ENCODE measurements around the gene HDAC5. TPM values are rescaled to one million over a fixed set of nuclear protein-coding genes. Genes with fewer than 3 reads are reported as not detected.

Gene HDAC5
- total RNA-seq, 1 experiment from 2014 or later: 22.4 TPM

DNA sequence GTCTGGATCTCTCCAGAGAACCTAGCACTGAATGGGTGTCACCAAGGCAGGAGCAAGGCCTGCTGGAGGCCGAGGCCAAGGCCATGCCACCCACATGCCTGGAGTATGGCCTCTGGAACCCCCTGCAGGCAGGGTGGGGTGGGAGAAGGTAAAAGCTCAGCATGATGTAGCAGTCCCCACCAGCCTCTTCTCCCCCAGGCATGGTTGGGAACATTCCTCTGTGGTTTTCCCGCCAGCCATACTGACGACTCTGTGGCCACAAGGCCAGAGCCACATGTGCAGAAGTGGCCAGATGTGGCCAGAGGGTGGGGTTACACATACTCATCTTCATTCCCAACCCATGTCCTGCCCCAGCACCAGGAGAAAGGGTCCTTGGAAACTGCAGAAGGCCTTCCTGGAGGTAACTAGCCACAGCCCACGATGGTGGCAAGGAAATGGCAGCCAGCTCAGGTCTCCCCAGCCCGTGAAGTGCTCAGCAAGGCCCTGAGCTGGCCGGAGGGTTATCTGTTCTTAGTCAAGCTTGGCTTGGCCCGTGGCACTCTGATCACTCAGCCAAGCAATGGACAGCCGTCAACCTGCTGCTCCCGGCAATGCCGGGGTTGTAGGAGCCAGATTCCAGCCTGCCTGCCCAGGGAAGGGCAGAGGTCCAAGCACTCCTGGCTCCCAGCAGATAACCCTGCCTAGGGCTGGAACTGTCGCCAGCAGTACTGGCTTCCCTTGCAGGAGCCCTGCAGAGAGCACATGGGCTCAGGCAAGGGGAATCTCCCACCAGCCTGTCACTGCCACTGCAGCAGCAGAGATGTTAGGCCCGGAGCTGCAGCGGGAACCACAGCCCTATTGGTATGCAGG is 26.1 kb downstream of the HDAC5 start:
- intact Hi-C loops (cut with micrococcal nuclease; ENCODE audit: unreplicated experiment): no loop called here
- no peak overlapping the region for H3K4me3 Mint-ChIP-seq (ENCODE audit: low read depth, unreplicated experiment)

DNA sequence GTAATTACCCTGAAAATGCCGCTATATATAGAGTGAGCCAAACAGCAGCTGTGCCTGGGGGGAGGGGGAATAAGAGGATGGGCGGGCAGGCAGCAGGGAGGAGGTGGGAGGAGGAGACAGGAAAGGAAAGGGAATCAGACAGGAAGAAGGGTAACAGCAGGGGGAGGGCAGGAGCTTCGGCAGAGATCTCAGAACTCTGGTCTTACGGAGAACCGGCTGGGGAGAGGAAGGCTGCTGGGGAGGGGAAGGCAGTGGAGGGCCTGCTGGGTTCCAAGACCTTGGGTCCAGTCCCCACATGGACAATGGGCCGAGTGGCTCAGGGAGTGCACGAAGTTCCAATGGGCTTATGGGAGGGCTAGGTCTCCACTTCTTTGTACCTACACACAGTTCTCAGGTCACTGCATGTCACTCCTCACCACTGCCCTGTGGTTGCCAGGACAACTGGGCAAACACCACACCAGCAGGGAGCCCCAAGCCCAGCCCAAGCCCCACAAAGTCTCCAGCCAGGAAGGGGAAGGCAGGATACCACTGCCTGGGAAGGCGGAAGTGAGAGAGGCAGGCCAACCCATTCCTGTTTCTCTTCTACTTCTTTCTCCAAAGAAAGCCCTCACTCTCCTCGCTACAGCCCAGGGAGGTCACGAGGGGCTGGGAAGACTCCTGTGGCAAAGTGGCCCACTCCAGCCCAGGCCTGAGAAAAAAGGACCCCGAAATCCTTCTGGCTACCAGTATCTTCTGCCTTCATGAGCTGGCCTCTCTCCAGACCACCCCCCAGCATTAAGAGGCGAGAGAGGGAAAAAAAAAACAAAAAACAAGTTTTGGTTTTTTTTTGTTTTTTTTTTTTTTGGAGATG is 27.6 kb downstream of the HDAC5 start:
- no TSS peak for BruUV-seq (replicated peaks)
- Mint-ChIP-seq H3K36me3 (ENCODE audit: insufficient read depth, unreplicated experiment) (peaks cover 10% of the 10 kb centered on the region), H3K4me3 (ENCODE audit: low read depth, unreplicated experiment) (no peak overlapping the region), H3K4me1 (ENCODE audit: low read depth, unreplicated experiment) (peaks cover 9% of the 10 kb centered on the region), H3K27ac (ENCODE audit: unreplicated experiment) (peak overlapping the region; percentile 51), H3K9me3 (ENCODE audit: low read depth, unreplicated experiment) (no peaks in the 10 kb centered on the region), H3K27me3 (ENCODE audit: unreplicated experiment) (no peaks in the 10 kb centered on the region)
- CTCF ChIA-PET: interaction anchor here (0.6 to 0.8 kb wide), 2 partner anchors 73 to 237 kb away, joined by 3 to 6 read pairs; no protein-coding TSS in a partner anchor
- TF ChIP-seq, protein P1, sequence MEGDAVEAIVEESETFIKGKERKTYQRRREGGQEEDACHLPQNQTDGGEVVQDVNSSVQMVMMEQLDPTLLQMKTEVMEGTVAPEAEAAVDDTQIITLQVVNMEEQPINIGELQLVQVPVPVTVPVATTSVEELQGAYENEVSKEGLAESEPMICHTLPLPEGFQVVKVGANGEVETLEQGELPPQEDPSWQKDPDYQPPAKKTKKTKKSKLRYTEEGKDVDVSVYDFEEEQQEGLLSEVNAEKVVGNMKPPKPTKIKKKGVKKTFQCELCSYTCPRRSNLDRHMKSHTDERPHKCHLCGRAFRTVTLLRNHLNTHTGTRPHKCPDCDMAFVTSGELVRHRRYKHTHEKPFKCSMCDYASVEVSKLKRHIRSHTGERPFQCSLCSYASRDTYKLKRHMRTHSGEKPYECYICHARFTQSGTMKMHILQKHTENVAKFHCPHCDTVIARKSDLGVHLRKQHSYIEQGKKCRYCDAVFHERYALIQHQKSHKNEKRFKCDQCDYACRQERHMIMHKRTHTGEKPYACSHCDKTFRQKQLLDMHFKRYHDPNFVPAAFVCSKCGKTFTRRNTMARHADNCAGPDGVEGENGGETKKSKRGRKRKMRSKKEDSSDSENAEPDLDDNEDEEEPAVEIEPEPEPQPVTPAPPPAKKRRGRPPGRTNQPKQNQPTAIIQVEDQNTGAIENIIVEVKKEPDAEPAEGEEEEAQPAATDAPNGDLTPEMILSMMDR (IDR thresholded peaks at IDR 0.05; ENCODE audit: unreplicated experiment): no peak
- peak; percentile 71 for DNase-seq
- intact Hi-C loops (cut with micrococcal nuclease; ENCODE audit: unreplicated experiment): no loop called here

More for the DNA sequence above, 26.1 kb downstream of the HDAC5 start:
- H3K27ac Mint-ChIP-seq (ENCODE audit: unreplicated experiment): no peak overlapping the region
- H3K27me3 Mint-ChIP-seq (ENCODE audit: unreplicated experiment): no peaks in the 10 kb centered on the region
- DNase-seq: no peak
- CTCF ChIA-PET: interaction anchor here (0.6 kb wide), 1 partner anchor 30 kb away, joined by 3 read pairs; no protein-coding TSS in a partner anchor
- peaks cover 9% of the 10 kb centered on the region for H3K4me1 Mint-ChIP-seq (ENCODE audit: low read depth, unreplicated experiment)
- peaks cover 10% of the 10 kb centered on the region for H3K36me3 Mint-ChIP-seq (ENCODE audit: insufficient read depth, unreplicated experiment)
- H3K9me3 Mint-ChIP-seq (ENCODE audit: low read depth, unreplicated experiment): no peaks in the 10 kb centered on the region
- TF ChIP-seq, protein P1 (IDR thresholded peaks at IDR 0.05; ENCODE audit: unreplicated experiment): peak; percentile 14
- BruUV-seq (replicated peaks): no TSS peak

DNA sequence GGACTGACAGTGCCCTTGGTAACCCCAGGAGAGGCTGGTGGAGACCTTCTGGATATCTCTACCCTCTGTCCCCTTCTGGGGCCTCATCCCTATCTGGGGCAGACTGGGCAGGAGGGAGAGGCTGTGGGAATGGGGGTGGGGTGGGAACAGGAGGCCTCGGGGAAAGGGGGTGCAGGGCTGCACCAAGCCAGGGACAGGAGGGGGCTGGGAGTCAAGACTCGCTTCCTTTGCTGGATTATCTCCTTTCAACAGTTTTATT is 28.1 kb downstream of the HDAC5 start:
- no peaks in the 10 kb centered on the region for H3K27me3 Mint-ChIP-seq (ENCODE audit: unreplicated experiment)
- H3K4me3 Mint-ChIP-seq (ENCODE audit: low read depth, unreplicated experiment): no peak overlapping the region
- peak overlapping the region; percentile 51 for H3K27ac Mint-ChIP-seq (ENCODE audit: unreplicated experiment)
- intact Hi-C loops (cut with micrococcal nuclease; ENCODE audit: unreplicated experiment): no loop called here
- H3K9me3 Mint-ChIP-seq (ENCODE audit: low read depth, unreplicated experiment): no peaks in the 10 kb centered on the region
- TF ChIP-seq, protein P1 (IDR thresholded peaks at IDR 0.05; ENCODE audit: unreplicated experiment): no peak
- peaks cover 9% of the 10 kb centered on the region for H3K4me1 Mint-ChIP-seq (ENCODE audit: low read depth, unreplicated experiment)
- BruUV-seq (replicated peaks): no TSS peak
- peaks cover 10% of the 10 kb centered on the region for H3K36me3 Mint-ChIP-seq (ENCODE audit: insufficient read depth, unreplicated experiment)
- DNase-seq: no peak
- CTCF ChIA-PET: interaction anchor here (0.6 to 0.8 kb wide), 2 partner anchors 73 to 238 kb away, joined by 3 to 6 read pairs; no protein-coding TSS in a partner anchor

DNA sequence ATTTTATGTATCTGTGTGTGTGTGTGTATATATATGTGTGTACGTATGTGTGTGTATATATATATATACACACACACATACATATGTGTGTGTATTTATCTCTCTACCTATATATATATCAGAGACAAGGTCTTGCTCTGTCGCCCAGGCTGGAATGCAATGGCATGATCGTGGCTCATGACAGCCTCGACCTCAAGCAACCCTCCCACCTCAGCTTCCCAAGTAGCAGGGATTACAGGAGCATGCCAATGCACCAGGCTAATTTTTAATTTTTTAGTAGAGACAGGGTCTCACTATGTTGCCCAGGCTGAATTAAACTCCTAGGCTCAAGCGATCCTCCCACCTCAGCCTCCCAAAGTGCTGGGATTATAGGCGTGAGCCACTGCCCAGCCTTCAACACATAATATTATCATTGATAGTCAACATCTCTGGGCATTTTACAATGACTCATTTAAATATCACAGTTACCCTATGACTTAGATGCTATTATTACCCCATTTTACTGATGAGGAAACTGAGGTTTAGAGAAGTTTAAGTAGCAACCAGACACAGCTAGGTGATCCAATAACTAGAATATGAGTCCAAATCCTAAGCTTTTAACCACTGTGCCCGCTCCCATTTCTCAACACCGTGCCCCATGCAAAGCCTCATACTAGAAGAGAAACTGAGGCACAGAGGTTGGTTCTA is 28.6 kb downstream of the HDAC5 start:
- Mint-ChIP-seq H3K27ac (ENCODE audit: unreplicated experiment) (no peak overlapping the region), H3K4me1 (ENCODE audit: low read depth, unreplicated experiment) (peaks cover 9% of the 10 kb centered on the region), H3K9me3 (ENCODE audit: low read depth, unreplicated experiment) (no peaks in the 10 kb centered on the region), H3K27me3 (ENCODE audit: unreplicated experiment) (no peaks in the 10 kb centered on the region), H3K36me3 (ENCODE audit: insufficient read depth, unreplicated experiment) (peaks cover 10% of the 10 kb centered on the region), H3K4me3 (ENCODE audit: low read depth, unreplicated experiment) (no peak overlapping the region)
- CTCF ChIA-PET: interaction anchor here (0.6 to 0.7 kb wide), 2 partner anchors 238 to 1788 kb away, joined by 4 to 6 read pairs; no protein-coding TSS in a partner anchor
- no peak for DNase-seq
- intact Hi-C loops (cut with micrococcal nuclease; ENCODE audit: unreplicated experiment): no loop called here
- no TSS peak for BruUV-seq (replicated peaks)
- TF ChIP-seq, protein P1 (IDR thresholded peaks at IDR 0.05; ENCODE audit: unreplicated experiment): no peak
